IMR-90 (cell line): ENCODE data around the gene COG2. TPM values are rescaled to one million over a fixed set of nuclear protein-coding genes. Genes with fewer than 3 reads are reported as not detected.

ENCODE experiments used
- ATAC-seq: fragments of 200-7000 bp; cut with Tn5 transposase; 2 replicates; pipeline ENCODE4 v1.9.1; 2020; ENCODE audit warnings: low read depth, mild to moderate bottlenecking, moderate library complexity
- BruUV-seq: library from RNA; stranded (reverse); fragments of 400-500 nt; replicated peaks from 2 replicates; lab custom pipeline; 2021; lab: Mats Ljungman, UMichigan
- CTCF ChIA-PET: fragments of 300-600 bp; formaldehyde crosslinking; extraction: SDS; loops from one replicate; lab custom pipeline; 2021; ENCODE audit warnings: antibody characterized with exemption; lab: Yijun Ruan, JAX
- POLR2A ChIA-PET: fragments of 300-600 bp; sonication (Branson Sonifier 250); formaldehyde crosslinking; loops from one replicate; lab custom pipeline; 2022; ENCODE audit warnings: antibody characterized with exemption; ENCODE audit not compliant: unreplicated experiment; lab: Charles Lee
- DNase-seq: peaks from one replicate; pipeline ENCODE4 v3.0.0; 2013
- H2AFZ ChIP-seq: replicated peaks from 2 replicates; pipeline ENCODE3; 2013; ENCODE audit warnings: low read length, mild to moderate bottlenecking; ENCODE audit not compliant: poor library complexity
- H2AK5ac ChIP-seq: 2 replicates; pipeline ENCODE4 v1.6.1; 2013; ENCODE audit warnings: low read depth, low read length, inconsistent platforms
- H2AK9ac ChIP-seq: replicated peaks from 2 replicates; pipeline ENCODE3; 2013; ENCODE audit warnings: mild to moderate bottlenecking, low read depth, low read length, moderate library complexity; ENCODE audit not compliant: poor library complexity
- H2BK120ac ChIP-seq: 2 replicates; pipeline ENCODE4 v1.6.1; 2013; ENCODE audit warnings: low read depth, low read length, inconsistent platforms
- H2BK15ac ChIP-seq: 3 replicates; pipeline ENCODE4 v1.6.1; 2013; ENCODE audit warnings: low read depth, low read length, inconsistent platforms
- H2BK20ac ChIP-seq: 2 replicates; pipeline ENCODE4 v1.6.1; 2013; ENCODE audit warnings: low read depth, mild to moderate bottlenecking, inconsistent platforms, low read length, moderate library complexity
- H2BK5ac ChIP-seq: 2 replicates; pipeline ENCODE4 v1.6.1; 2013; ENCODE audit warnings: mild to moderate bottlenecking, low read depth, low read length, inconsistent platforms; ENCODE audit not compliant: poor library complexity, severe bottlenecking
- H3K14ac ChIP-seq: replicated peaks from 2 replicates; pipeline ENCODE4 v1.6.1; 2013; ENCODE audit warnings: low read depth, low read length, inconsistent platforms
- H3K18ac ChIP-seq: 2 replicates; pipeline ENCODE4 v1.6.1; 2013; ENCODE audit warnings: low read depth, low read length, control low read depth
- H3K23ac ChIP-seq: 2 replicates; pipeline ENCODE4 v1.6.1; 2013; ENCODE audit warnings: low read depth, low read length, inconsistent platforms
- H3K27ac ChIP-seq: 2 replicates; pipeline ENCODE4 v1.5.1; 2013; ENCODE audit warnings: mild to moderate bottlenecking, control low read depth, low read length; ENCODE audit not compliant: insufficient read depth
- H3K27me3 ChIP-seq: 2 replicates; pipeline ENCODE4 v1.6.1; 2013; ENCODE audit warnings: low read length; ENCODE audit not compliant: control insufficient read depth, insufficient read depth
- H3K36me3 ChIP-seq: 2 replicates; pipeline ENCODE4 v1.6.1; 2013; ENCODE audit warnings: low read length, mixed read lengths; ENCODE audit not compliant: control insufficient read depth, insufficient read depth
- H3K4ac ChIP-seq: 2 replicates; pipeline ENCODE4 v1.6.1; 2013; ENCODE audit warnings: low read depth, low read length, inconsistent platforms
- H3K4me1 ChIP-seq: 2 replicates; pipeline ENCODE4 v1.6.1; 2013; ENCODE audit warnings: low read length, mixed read lengths; ENCODE audit not compliant: control insufficient read depth, insufficient read depth
- H3K4me2 ChIP-seq: 2 replicates; pipeline ENCODE4 v1.6.1; 2013; ENCODE audit warnings: low read depth, mild to moderate bottlenecking, control low read depth, low read length, moderate library complexity
- H3K4me3 ChIP-seq: 2 replicates; pipeline ENCODE4 v1.5.1; 2013; ENCODE audit warnings: low read depth, mild to moderate bottlenecking, control low read depth, low read length, moderate library complexity; ENCODE audit not compliant: insufficient read depth
- H3K56ac ChIP-seq: 2 replicates; pipeline ENCODE4 v1.6.1; 2013; ENCODE audit warnings: low read length, inconsistent platforms; ENCODE audit not compliant: insufficient read depth; ENCODE audit errors: extremely low read depth
- H3K79me1 ChIP-seq, 2 experiments: 2 replicates each; pipeline ENCODE4 v1.6.1; 2013; ENCODE audit warnings: low read length in 2 of 2, inconsistent platforms in 1 of 2, low read depth in 1 of 2
- H3K9ac ChIP-seq: 2 replicates; pipeline ENCODE4 v1.6.1; 2013; ENCODE audit warnings: low read depth, low read length, control low read depth
- H3K9me1 ChIP-seq: 2 replicates; pipeline ENCODE4 v1.6.1; 2013; ENCODE audit warnings: low read length, inconsistent platforms; ENCODE audit not compliant: insufficient read depth
- H3K9me3 ChIP-seq: 2 replicates; pipeline ENCODE4 v1.6.1; 2013; ENCODE audit warnings: low read length; ENCODE audit not compliant: control insufficient read depth, insufficient read depth
- H4K20me1 ChIP-seq: 2 replicates; pipeline ENCODE4 v1.6.1; 2013; ENCODE audit warnings: low read length, inconsistent platforms; ENCODE audit not compliant: insufficient read depth
- H4K5ac ChIP-seq: 2 replicates; pipeline ENCODE4 v1.6.1; 2013; ENCODE audit warnings: mild to moderate bottlenecking, low read depth, low read length, control low read depth
- H4K8ac ChIP-seq, 2 experiments: 2 replicates each; pipeline ENCODE4 v1.6.1; 2013; ENCODE audit warnings: low read depth in 2 of 2, low read length in 2 of 2, control low read depth in 1 of 2, inconsistent platforms in 1 of 2
- H4K91ac ChIP-seq: 2 replicates; pipeline ENCODE4 v1.6.1; 2013; ENCODE audit warnings: low read depth, low read length, inconsistent platforms; ENCODE audit not compliant: insufficient read depth
- CEBPB ChIP-seq: IDR thresholded peaks from 2 replicates; pipeline ENCODE4 v1.6.1; 2012; ENCODE audit warnings: low read depth, low read length, improper control_type of control experiment
- POLR2A ChIP-seq: IDR thresholded peaks from 2 replicates; pipeline ENCODE4 v1.6.1; 2012; ENCODE audit warnings: mild to moderate bottlenecking, low read depth, low read length
- WGBS, 2 experiments: methylation state at CpG; one replicate each; pipeline versions ENCODE4 v1.1.5 to v1.1.7; 2013; ENCODE audit warnings: missing lambda C conversion rate in 2 of 2; ENCODE audit not compliant: insufficient read length in 1 of 2; ENCODE audit errors: extremely low coverage in 2 of 2; 5-methylcytosine and 5-hydroxymethylcytosine counted together
- dilution Hi-C: fragments of 300-500 bp; cut with HindIII; formaldehyde crosslinking; loops from one replicate; pipeline ENCODE4 v1.14.3; 2018; ENCODE audit warnings: low sequenced_read_pairs; ENCODE audit not compliant: unreplicated experiment
- in situ Hi-C: fragments of 300-500 bp; cut with MboI; formaldehyde crosslinking; loops from 3 replicates; pipeline ENCODE4 v1.14.3; 2019; ENCODE audit warnings: low sequenced_read_pairs, inconsistent platforms, mixed read lengths
- intact Hi-C: fragments of 100-400 bp; cut with micrococcal nuclease; formaldehyde crosslinking; loops from 2 replicates; pipeline ENCODE4 v1.10.0; 2022
- polyA plus RNA-seq, 3 experiments: library from polyadenylated mRNA; depleted of rRNA; stranded (reverse); fragments of >200 nt; gene quantifications; 2 replicates each; pipeline ENCODE4 v1.2.3, GENCODE V29; 2012; ENCODE audit warnings: low replicate concordance in 1 of 3
- total RNA-seq: library from RNA; depleted of rRNA; stranded (reverse); fragments of >200 nt; gene quantifications from 2 replicates; pipeline ENCODE4 v1.2.3, GENCODE V29; 2012

COG2 gene
- total and polyA plus RNA-seq, 2 of the 4 experiments (the other 2 are of a cell fraction) = 9.1 to 16.7 TPM

- H3K9me3 ChIP-seq = no peaks in the 10 kb centered on the region
- CTCF ChIA-PET = no interaction called here
- no TSS peak for BruUV-seq
- H3K79me1 ChIP-seq = peaks cover 10 to 19% of the 10 kb centered on the region in 2 experiments; a peak in 3 of 4 replicates
- H2BK120ac ChIP-seq = no peak overlapping the region
- no peak overlapping the region for H3K23ac ChIP-seq
- no peak overlapping the region for H2BK5ac ChIP-seq
- no peak overlapping the region for H4K8ac ChIP-seq
- H3K4me3 ChIP-seq = no peak overlapping the region
- ATAC-seq = no peak
- dilution Hi-C loops = no loop called here
- 83% methylated on average over 1 of the region's 5 CpGs; no CpG with 5 or more reads in 1 of the 2 experiments for WGBS, 2 experiments
- POLR2A ChIA-PET = no interaction called here
- H3K36me3 ChIP-seq = no peaks in the 10 kb centered on the region
- in situ Hi-C loops = loop anchor here (10.0 kb wide), 1 partner anchor 135 kb away; no protein-coding TSS in a partner anchor
- H3K27me3 ChIP-seq = peaks cover 14% of the 10 kb centered on the region
- H3K4ac ChIP-seq = no peak overlapping the region
- no peak overlapping the region for H3K4me2 ChIP-seq
- no peak overlapping the region for H2AK5ac ChIP-seq
- H4K91ac ChIP-seq = no peak overlapping the region
- no peak overlapping the region for H2AK9ac ChIP-seq
- H3K56ac ChIP-seq = no peak overlapping the region
- no peak overlapping the region for H4K5ac ChIP-seq
- peaks cover 9% of the 10 kb centered on the region for H3K9me1 ChIP-seq
- H3K4me1 ChIP-seq = peaks cover 4% of the 10 kb centered on the region
- no peak overlapping the region for H3K27ac ChIP-seq
- no peak overlapping the region for H3K9ac ChIP-seq
- no peak for DNase-seq
- no peak overlapping the region for H3K18ac ChIP-seq
- peaks cover 5% of the 10 kb centered on the region; the same call in 1 of the 2 replicates for H4K20me1 ChIP-seq
- H3K14ac ChIP-seq = no peak overlapping the region
- H2AFZ ChIP-seq = no peak overlapping the region
- TF ChIP-seq CEBPB (peak; percentile 29; the same call in 1 of the 2 replicates), POLR2A (no peak)
- intact Hi-C loops = loop anchor here (5.0 kb wide), 3 partner anchors 153 to 573 kb away; no protein-coding TSS in a partner anchor
- H2BK15ac ChIP-seq = no peak overlapping the region
- H2BK20ac ChIP-seq = no peak overlapping the region
Measured at GRCh38 chr1:230639714-230640209, 2.5 kb upstream of the COG2 start.
